SU-DHL-6 (cell line): ENCODE measurements around the gene TARDBP.
"Not testable (repeated sequence)": the region's sequence is repeated elsewhere in the genome, so short reads cannot be mapped to it uniquely, and the experiment has no call there.

Source experiments
- H2AFZ ChIP-seq: fragments of 200-600 bp; sonication (generic); 2 replicates; pipeline ENCODE4 v1.6.1; 2014; ENCODE audit warnings: low read depth, mild to moderate bottlenecking, moderate library complexity, mixed read lengths, antibody characterized with exemption, low read length; ENCODE audit not compliant: severe bottlenecking
- H3F3A ChIP-seq: fragments of 200-600 bp; shearing (Covaris generic); 2 replicates; pipeline ENCODE4 v1.6.0; 2016; ENCODE audit warnings: antibody characterized with exemption, mild to moderate bottlenecking; ENCODE audit not compliant: insufficient read depth
- H3K27ac ChIP-seq: fragments of 200-600 bp; sonication (generic); 2 replicates; pipeline ENCODE4 v1.5.1; 2016; ENCODE audit warnings: low read depth, mild to moderate bottlenecking, low read length, moderate library complexity, mixed read lengths
- H3K27me3 ChIP-seq: fragments of 200-600 bp; sonication (generic), shearing (Covaris generic); 2 replicates; pipeline ENCODE4 v1.6.0; 2014; ENCODE audit warnings: mild to moderate bottlenecking, low read length
- H3K36me3 ChIP-seq: fragments of 200-600 bp; sonication (generic); 2 replicates; pipeline ENCODE4 v1.6.1; 2014; ENCODE audit warnings: mild to moderate bottlenecking, low read length, mixed read lengths
- H3K4me2 ChIP-seq: fragments of 300-600, 200-600 bp; shearing (Covaris generic), sonication (generic); 2 replicates; pipeline ENCODE4 v1.6.0; 2014; ENCODE audit warnings: low read length, low read depth, mild to moderate bottlenecking; ENCODE audit not compliant: poor library complexity, severe bottlenecking
- H3K4me3 ChIP-seq: fragments of 200-600 bp; sonication (generic); 2 replicates; pipeline ENCODE4 v1.5.1; 2014; ENCODE audit warnings: antibody characterized with exemption, low read length, mild to moderate bottlenecking, mixed read lengths; ENCODE audit not compliant: insufficient read depth, poor library complexity, severe bottlenecking
- H3K79me2 ChIP-seq: fragments of 200-600 bp; sonication (generic); 2 replicates; pipeline ENCODE4 v1.6.1; 2014; ENCODE audit warnings: mild to moderate bottlenecking, low read length, moderate library complexity; ENCODE audit not compliant: insufficient read depth
- H3K9ac ChIP-seq: fragments of 200-600 bp; sonication (generic); 2 replicates; pipeline ENCODE4 v1.7.0; 2014; ENCODE audit warnings: mild to moderate bottlenecking, low read length
- H3K9me2 ChIP-seq: fragments of 200-600 bp; sonication (generic); replicated peaks from 2 replicates; pipeline ENCODE4 v1.6.1; 2014; ENCODE audit warnings: low read length; ENCODE audit not compliant: insufficient read depth
- H3K9me3 ChIP-seq: fragments of 200-600 bp; sonication (generic); 2 replicates; pipeline ENCODE4 v1.6.1; 2014; ENCODE audit warnings: low read length, mixed read lengths; ENCODE audit not compliant: insufficient read depth
- H4K20me1 ChIP-seq: fragments of 200-600 bp; sonication (generic); 2 replicates; pipeline ENCODE4 v1.6.1; 2014; ENCODE audit warnings: low read depth, mild to moderate bottlenecking, antibody characterized with exemption, low read length, moderate library complexity, mixed read lengths
- EZH2phosphoT487 ChIP-seq: fragments of 200-600 bp; sonication (generic), shearing (Covaris generic); conservative IDR thresholded peaks from 2 replicates; pipeline ENCODE4 v1.6.1; 2018; ENCODE audit warnings: mild to moderate bottlenecking, antibody characterized with exemption, low read length, moderate library complexity, mixed read lengths
- TF ChIP-seq, protein P1 (sequence below): fragments of 200-600 bp; sonication (generic); IDR thresholded peaks from one replicate; pipeline ENCODE4 v1.5.1; 2017; ENCODE audit warnings: antibody characterized with exemption, mild to moderate bottlenecking, low read length, moderate library complexity; ENCODE audit not compliant: insufficient read depth, poor library complexity, severe bottlenecking

Gene TARDBP

DNA sequence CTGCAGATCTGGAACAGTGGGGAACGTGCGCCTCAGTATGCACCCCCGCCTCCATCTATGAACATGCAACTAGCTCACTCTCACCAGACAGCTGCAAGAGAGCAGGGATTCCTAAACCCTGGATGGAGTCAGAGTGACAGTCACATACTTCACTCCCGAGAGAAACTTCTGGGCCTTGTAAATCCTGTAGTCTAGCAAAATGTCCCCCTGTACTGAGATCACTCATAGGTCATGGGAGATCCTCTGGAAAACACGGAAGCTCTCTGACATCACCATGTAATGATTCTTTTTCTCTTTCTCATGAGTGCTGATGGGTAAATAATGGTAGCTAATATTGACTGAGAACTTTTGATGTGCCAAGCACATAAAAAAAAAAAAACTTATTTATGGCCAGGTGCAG lies 23.4 kb upstream of the TARDBP start:
- Histone ChIP-seq H3K4me3 (no peak overlapping the region), H3K27ac (no peak overlapping the region), H3K27me3 (no peaks in the 10 kb centered on the region), H4K20me1 (no peaks in the 10 kb centered on the region), H3K9me3 (no peaks in the 10 kb centered on the region), H3K4me2 (no peak overlapping the region), H3F3A (no peaks in the 10 kb centered on the region), H3K36me3 (no peaks in the 10 kb centered on the region), H3K9ac (no peak overlapping the region), H2AFZ (no peak overlapping the region), H3K9me2 (no peaks in the 10 kb centered on the region), H3K79me2 (no peaks in the 10 kb centered on the region)
- TF ChIP-seq, protein P1, sequence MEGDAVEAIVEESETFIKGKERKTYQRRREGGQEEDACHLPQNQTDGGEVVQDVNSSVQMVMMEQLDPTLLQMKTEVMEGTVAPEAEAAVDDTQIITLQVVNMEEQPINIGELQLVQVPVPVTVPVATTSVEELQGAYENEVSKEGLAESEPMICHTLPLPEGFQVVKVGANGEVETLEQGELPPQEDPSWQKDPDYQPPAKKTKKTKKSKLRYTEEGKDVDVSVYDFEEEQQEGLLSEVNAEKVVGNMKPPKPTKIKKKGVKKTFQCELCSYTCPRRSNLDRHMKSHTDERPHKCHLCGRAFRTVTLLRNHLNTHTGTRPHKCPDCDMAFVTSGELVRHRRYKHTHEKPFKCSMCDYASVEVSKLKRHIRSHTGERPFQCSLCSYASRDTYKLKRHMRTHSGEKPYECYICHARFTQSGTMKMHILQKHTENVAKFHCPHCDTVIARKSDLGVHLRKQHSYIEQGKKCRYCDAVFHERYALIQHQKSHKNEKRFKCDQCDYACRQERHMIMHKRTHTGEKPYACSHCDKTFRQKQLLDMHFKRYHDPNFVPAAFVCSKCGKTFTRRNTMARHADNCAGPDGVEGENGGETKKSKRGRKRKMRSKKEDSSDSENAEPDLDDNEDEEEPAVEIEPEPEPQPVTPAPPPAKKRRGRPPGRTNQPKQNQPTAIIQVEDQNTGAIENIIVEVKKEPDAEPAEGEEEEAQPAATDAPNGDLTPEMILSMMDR: no peak
- no peak for TF ChIP-seq EZH2phosphoT487

DNA sequence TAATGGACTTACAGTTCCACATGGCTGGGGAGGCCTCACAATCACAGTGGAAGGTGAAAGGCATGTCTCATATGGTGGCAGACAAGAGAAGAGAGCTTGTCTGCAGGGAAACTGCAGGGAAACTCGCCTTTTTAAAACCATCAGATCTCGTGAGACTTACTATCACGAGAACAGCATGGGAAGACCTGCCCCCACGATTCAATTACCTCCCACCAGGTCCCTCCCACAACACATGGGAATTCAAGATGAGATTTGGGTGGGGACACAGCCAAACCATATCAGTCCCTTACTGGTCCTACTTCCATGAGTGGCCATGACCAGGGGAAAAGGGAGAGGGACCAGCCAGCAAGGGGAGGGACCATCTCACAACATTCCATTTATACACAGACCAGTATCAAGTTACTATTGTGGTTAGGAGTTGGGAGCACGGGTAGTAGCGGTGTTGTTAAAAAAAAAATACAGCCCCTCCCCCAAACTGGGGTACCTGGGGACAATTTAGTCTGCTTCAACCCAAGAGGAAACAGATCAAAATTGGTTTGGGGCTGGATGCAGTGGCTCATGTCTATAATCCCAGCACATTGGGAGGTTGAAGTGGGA lies 22.4 kb upstream of the TARDBP start:
- H3K36me3 ChIP-seq, H3K9me3 ChIP-seq, H3K4me2 ChIP-seq, H2AFZ ChIP-seq, H3F3A ChIP-seq, H3K9me2 ChIP-seq, H3K9ac ChIP-seq, H4K20me1 ChIP-seq, H3K4me3 ChIP-seq, H3K27ac ChIP-seq, H3K27me3 ChIP-seq, H3K79me2 ChIP-seq: not testable (repeated sequence)

DNA sequence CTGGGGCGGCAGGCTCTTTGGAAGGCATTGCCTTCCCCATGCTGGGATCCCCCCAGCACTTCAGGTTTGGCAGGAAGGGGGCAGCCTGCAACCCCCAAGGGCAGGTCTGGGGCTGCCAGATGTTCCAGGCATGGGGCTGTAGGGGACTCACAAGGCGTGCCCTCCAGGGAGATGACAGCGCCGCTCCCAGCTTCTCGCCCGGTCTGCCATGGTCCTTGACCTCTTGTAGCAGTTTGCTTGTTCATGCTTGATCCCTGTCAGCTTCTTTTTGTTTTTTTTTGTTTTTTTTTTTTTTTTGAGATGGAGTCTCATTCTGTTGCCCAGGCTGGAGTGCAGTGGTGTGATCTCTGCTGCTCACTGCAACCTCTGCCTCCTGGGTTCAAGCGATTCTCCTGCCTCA lies 21.6 kb upstream of the TARDBP start:
- Histone ChIP-seq H3K9ac (no peak overlapping the region), H2AFZ (no peak overlapping the region), H4K20me1 (no peaks in the 10 kb centered on the region), H3K9me3 (no peaks in the 10 kb centered on the region), H3K36me3 (no peaks in the 10 kb centered on the region), H3K27me3 (no peaks in the 10 kb centered on the region), H3K4me3 (no peak overlapping the region), H3K4me2 (no peak overlapping the region), H3F3A (no peaks in the 10 kb centered on the region), H3K79me2 (no peaks in the 10 kb centered on the region), H3K9me2 (no peaks in the 10 kb centered on the region), H3K27ac (no peak overlapping the region)
- TF ChIP-seq, protein P1: no peak
- TF ChIP-seq EZH2phosphoT487: no peak

DNA sequence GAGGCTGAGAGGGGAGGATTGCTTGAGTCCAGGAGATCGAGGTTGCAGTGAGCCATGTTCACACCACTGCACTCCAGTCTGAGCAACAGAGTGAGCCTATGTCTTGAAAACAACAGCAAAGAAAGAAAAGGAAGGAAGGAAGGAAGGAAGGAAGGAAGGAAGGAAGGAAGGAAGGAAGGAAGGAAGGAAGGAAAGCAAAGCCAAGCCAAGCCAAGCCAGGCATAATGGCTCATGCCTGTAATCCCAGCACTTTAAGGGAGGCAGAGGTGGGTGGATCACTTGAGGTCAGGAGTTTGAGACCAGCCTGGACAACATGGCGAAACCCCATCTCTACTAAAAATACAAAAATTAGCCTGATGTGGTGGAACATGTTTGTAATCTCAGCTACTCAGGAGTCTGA lies 20.4 kb upstream of the TARDBP start:
- not testable (repeated sequence) for H3K4me3 ChIP-seq, H2AFZ ChIP-seq, H3K36me3 ChIP-seq, H3K27me3 ChIP-seq, H3K9me3 ChIP-seq, H3F3A ChIP-seq, H3K4me2 ChIP-seq, H4K20me1 ChIP-seq, H3K9ac ChIP-seq, H3K79me2 ChIP-seq, H3K27ac ChIP-seq, H3K9me2 ChIP-seq
